ENCODE results near the gene CCT5.

DNA sequence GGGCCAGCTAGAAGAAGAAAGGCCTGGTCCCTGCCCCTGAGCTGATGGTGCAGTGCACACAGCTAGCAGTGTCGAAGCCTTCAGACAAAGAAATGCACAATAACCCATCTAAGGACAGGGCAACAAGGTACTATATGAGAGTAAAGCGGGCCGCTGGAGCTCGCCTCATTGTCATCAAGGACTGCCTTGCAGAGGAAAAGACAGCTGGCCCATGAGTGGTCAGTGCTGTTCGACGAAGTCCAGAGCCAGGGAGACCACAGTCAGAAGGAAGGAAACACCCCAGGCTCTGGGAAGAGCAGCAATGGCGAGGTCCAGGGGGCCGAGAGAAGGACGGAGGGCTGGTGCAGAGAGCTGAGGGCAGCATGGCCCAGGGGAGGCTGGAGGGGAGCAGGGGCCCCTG lies 17.7 kb upstream of the CCT5 start:
- TF ChIP-seq CTCF (IDR thresholded peaks at IDR 0.05) (no peak), POLR2A (IDR thresholded peaks at IDR 0.05) (no peak)
